ENCODE results near the gene BCL2A1. TPM values are rescaled to one million over a fixed set of nuclear protein-coding genes. Genes with fewer than 3 reads are reported as not detected.

The BCL2A1 gene
- total RNA-seq, 4 donors from 2014 or later, result 16.2 TPM; not detected in 3

DNA sequence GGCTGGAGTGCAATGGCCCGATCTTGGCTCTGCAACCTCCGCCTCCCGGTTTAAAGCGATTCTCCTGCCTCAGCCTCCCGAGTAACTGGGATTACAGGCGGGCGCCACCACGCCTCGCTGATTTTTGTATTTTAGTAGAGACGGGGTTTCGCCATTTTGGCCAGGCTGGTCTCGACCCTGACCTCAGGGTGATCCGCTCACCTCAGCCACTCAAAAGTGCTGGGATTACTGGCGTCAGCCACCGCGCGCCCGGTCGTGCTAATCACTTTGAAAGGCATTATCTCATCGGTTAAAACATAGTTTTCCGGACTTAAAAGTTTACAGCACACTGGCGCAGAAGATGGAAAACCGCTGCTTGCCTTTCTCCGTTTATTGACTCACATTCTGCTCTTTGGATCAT is 46.6 kb downstream of the BCL2A1 start:
- intact Hi-C loops (cut with DNase I), result loop anchor here (2.0 kb wide), 1 partner anchor 228 kb away; the partner anchor contains the start of gene FAH

DNA sequence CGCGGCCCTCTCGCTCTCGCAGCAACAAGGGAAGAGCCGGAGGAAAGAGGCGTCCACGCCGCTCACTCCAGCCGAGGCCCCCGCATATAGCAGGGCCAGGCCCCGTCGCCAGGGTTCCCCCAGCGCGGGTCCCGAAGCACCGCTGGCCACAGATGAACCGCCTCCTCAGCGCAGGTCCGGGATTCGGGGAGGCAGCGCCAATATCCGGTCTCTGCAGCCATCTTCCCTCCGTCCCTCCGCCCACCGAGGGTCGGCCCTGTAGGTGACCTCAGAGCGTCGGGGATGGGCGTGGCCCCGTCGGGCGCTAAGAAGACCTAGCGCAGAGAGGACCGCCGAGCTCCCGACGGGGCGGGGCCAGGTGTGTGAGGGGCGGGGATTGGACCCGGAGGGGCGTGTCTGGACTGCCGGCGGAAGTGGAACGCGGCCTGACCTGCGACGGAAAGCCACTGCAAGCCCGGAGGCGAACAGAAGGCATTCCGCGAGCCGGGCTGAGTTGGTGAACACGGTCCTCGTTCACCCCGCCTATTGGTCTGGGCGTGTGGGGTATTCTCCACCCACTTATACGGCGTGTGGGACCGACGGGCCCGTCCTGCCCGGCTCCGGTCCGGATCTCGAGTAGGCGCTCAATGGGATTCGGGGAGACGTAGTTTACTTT is 47.4 kb downstream of the BCL2A1 start:
- Histone ChIP-seq H3K27ac (replicated peaks in 1 of 4) (peak overlapping the region; percentile 86 to 96 (median 92)), H3K27me3 (no peaks in the 10 kb centered on the region), H3K9me3 (peaks cover 0 to 33% (median 26%) of the 10 kb centered on the region in 4 donors), H3K4me1 (peaks cover 11 to 17% (median 14%) of the 10 kb centered on the region in 4 donors), H3K36me3 (peaks cover 0 to 26% (median 11%) of the 10 kb centered on the region in 4 donors), H3K4me3 (peak overlapping the region; percentile 65 to 90 (median 86))
- DNase-seq (ENCODE audit: extremely low spot score), result peak; percentile 97
- WGBS, result 1% methylated on average over 29 of the region's 68 CpGs
- TF ChIP-seq POLR2A (IDR thresholded peaks at IDR 0.05; ENCODE audit: low read depth), result peak; percentile 64
- no peak for TF ChIP-seq EP300 (IDR thresholded peaks at IDR 0.05)
- TF ChIP-seq POLR2AphosphoS5 (IDR thresholded peaks at IDR 0.05), result peak; percentile 92 to 95
- TF ChIP-seq, protein P1, sequence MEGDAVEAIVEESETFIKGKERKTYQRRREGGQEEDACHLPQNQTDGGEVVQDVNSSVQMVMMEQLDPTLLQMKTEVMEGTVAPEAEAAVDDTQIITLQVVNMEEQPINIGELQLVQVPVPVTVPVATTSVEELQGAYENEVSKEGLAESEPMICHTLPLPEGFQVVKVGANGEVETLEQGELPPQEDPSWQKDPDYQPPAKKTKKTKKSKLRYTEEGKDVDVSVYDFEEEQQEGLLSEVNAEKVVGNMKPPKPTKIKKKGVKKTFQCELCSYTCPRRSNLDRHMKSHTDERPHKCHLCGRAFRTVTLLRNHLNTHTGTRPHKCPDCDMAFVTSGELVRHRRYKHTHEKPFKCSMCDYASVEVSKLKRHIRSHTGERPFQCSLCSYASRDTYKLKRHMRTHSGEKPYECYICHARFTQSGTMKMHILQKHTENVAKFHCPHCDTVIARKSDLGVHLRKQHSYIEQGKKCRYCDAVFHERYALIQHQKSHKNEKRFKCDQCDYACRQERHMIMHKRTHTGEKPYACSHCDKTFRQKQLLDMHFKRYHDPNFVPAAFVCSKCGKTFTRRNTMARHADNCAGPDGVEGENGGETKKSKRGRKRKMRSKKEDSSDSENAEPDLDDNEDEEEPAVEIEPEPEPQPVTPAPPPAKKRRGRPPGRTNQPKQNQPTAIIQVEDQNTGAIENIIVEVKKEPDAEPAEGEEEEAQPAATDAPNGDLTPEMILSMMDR (IDR thresholded peaks at IDR 0.05), result no peak
- intact Hi-C loops (cut with DNase I), result loop anchor here (2.0 kb wide), 2 partner anchors 135 to 229 kb away; partner anchors contain the start of genes FAH and ZFAND6

More for the DNA sequence above, 46.6 kb downstream of the BCL2A1 start:
- DNase-seq (ENCODE audit: extremely low spot score), result no peak
- TF ChIP-seq POLR2A (IDR thresholded peaks at IDR 0.05; ENCODE audit: low read depth) (no peak), EP300 (IDR thresholded peaks at IDR 0.05) (no peak), POLR2AphosphoS5 (IDR thresholded peaks at IDR 0.05) (no peak)
- TF ChIP-seq, protein P1 (IDR thresholded peaks at IDR 0.05), result no peak
- WGBS, result 95% methylated on average over 24 of the region's 24 CpGs
- no peaks in the 10 kb centered on the region for H3K27me3 ChIP-seq
- H3K4me1 ChIP-seq, result peaks cover 11 to 17% (median 14%) of the 10 kb centered on the region in 4 donors
- peaks cover 0 to 26% (median 20%) of the 10 kb centered on the region in 4 donors for H3K9me3 ChIP-seq
- peak overlapping the region; percentile 86 to 96 (median 92) for H3K27ac ChIP-seq (replicated peaks in 1 of 4)
- peaks cover 0 to 20% (median 7%) of the 10 kb centered on the region in 4 donors for H3K36me3 ChIP-seq
- H3K4me3 ChIP-seq, result peak overlapping the region; percentile 65 to 90 (median 86)

DNA sequence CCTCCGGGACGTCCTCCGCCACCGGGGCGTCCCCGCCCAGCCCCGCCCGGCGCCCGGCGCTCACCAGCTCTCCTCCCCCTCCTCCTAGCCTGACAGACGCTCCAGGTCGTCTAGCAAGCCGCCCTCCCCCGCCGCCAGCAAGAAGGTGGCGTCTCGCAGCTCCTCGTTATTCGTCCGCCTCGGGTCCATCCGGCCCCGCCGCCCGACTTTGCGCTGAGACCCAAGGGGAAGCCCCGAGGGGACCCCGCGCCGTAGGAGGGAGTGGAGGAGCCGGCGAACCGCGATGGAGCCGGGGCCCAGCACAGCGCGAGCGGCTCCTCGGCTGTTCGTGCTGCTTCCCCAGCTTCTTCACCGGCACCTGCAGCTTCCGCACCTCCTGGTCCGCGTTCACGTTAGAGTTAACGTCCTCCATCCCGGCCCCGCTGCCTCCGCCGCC is 47.9 kb downstream of the BCL2A1 start:
- Histone ChIP-seq H3K4me3 (peak overlapping the region; percentile 65 to 90 (median 86)), H3K4me1 (peaks cover 11 to 17% (median 14%) of the 10 kb centered on the region in 4 donors), H3K27ac (replicated peaks in 1 of 4) (peak overlapping the region; percentile 86 to 96 (median 92)), H3K9me3 (peaks cover 0 to 37% (median 31%) of the 10 kb centered on the region in 4 donors), H3K36me3 (peaks cover 0 to 26% (median 11%) of the 10 kb centered on the region in 4 donors), H3K27me3 (no peaks in the 10 kb centered on the region)
- DNase-seq (ENCODE audit: extremely low spot score), result no peak
- WGBS, result 0% methylated on average over 6 of the region's 51 CpGs
- intact Hi-C loops (cut with DNase I), result loop anchor here (2.0 kb wide), 1 partner anchor 136 kb away; the partner anchor contains the start of gene ZFAND6
- TF ChIP-seq, protein P1 (IDR thresholded peaks at IDR 0.05), result no peak
- TF ChIP-seq EP300 (IDR thresholded peaks at IDR 0.05), result no peak
- no peak for TF ChIP-seq POLR2AphosphoS5 (IDR thresholded peaks at IDR 0.05)
- TF ChIP-seq POLR2A (IDR thresholded peaks at IDR 0.05; ENCODE audit: low read depth), result no peak

DNA sequence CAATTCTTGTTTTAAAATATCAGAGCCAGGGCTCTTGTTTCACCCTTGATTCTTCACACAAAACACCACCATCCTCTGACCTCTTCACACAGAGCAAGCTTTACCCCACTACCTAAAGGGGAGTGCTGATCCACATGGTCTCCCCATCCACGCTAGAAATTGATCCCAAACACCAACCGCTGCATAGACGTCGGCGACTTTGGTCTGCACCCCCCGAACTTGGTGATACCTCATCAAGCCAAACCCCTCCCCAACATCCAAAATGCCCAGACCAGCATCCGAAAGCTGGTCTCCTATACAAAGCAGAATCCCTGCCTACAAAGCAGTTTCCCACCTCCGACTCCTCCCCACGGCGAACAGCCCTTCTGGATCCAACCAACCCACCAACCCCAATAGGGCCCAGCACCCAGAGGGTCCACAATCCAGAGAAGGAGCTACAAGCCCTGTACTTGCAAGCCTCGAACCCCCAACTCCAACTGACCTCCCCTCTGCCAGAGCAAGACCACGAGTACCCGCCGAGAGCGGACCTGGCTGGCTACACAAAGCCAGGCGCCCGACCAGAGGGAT is 48.4 kb downstream of the BCL2A1 start:
- Histone ChIP-seq H3K4me1 (peaks cover 11 to 17% (median 14%) of the 10 kb centered on the region in 4 donors), H3K27ac (replicated peaks in 1 of 4) (peak overlapping the region; percentile 86 to 96 (median 92)), H3K36me3 (peaks cover 0 to 26% (median 11%) of the 10 kb centered on the region in 4 donors), H3K9me3 (peaks cover 0 to 42% (median 34%) of the 10 kb centered on the region in 4 donors), H3K4me3 (peak overlapping the region; percentile 65 to 90 (median 86)), H3K27me3 (no peaks in the 10 kb centered on the region)
- TF ChIP-seq EP300 (IDR thresholded peaks at IDR 0.05) (no peak), POLR2A (IDR thresholded peaks at IDR 0.05; ENCODE audit: low read depth) (no peak), POLR2AphosphoS5 (IDR thresholded peaks at IDR 0.05) (no peak)
- TF ChIP-seq, protein P1 (IDR thresholded peaks at IDR 0.05), result no peak
- WGBS, result 29% methylated on average over 11 of the region's 17 CpGs
- intact Hi-C loops (cut with DNase I), result loop anchor here (2.0 kb wide), 1 partner anchor 136 kb away; the partner anchor contains the start of gene ZFAND6
- no peak for DNase-seq (ENCODE audit: extremely low spot score)
